DOHH2 (cell line): ENCODE data around the gene KIRREL3.

Experiments
- CTCF ChIP-seq: fragments of 200-600 bp; sonication (generic); IDR thresholded peaks from one replicate; pipeline ENCODE4 v1.5.1; 2014; ENCODE audit warnings: antibody characterized with exemption, mild to moderate bottlenecking, low read depth, low read length; ENCODE audit not compliant: poor library complexity, severe bottlenecking
- EZH2phosphoT487 ChIP-seq: fragments of 200-600 bp; sonication (generic); IDR thresholded peaks from 2 replicates; pipeline ENCODE4 v1.6.1; 2017; ENCODE audit warnings: borderline replicate concordance, mild to moderate bottlenecking, antibody characterized with exemption, low read length, moderate library complexity, mixed read lengths

GRCh38 chr11:126918556-126918955, 82.0 kb downstream of the KIRREL3 start:
- no peak for TF ChIP-seq CTCF
- no peak for TF ChIP-seq EZH2phosphoT487
